ENCODE measurements around the gene DMTF1.

DMTF1 gene, protein sequence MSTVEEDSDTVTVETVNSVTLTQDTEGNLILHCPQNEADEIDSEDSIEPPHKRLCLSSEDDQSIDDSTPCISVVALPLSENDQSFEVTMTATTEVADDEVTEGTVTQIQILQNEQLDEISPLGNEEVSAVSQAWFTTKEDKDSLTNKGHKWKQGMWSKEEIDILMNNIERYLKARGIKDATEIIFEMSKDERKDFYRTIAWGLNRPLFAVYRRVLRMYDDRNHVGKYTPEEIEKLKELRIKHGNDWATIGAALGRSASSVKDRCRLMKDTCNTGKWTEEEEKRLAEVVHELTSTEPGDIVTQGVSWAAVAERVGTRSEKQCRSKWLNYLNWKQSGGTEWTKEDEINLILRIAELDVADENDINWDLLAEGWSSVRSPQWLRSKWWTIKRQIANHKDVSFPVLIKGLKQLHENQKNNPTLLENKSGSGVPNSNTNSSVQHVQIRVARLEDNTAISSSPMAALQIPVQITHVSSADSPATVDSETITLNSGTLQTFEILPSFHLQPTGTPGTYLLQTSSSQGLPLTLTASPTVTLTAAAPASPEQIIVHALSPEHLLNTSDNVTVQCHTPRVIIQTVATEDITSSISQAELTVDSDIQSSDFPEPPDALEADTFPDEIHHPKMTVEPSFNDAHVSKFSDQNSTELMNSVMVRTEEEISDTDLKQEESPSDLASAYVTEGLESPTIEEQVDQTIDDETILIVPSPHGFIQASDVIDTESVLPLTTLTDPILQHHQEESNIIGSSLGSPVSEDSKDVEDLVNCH

DNA sequence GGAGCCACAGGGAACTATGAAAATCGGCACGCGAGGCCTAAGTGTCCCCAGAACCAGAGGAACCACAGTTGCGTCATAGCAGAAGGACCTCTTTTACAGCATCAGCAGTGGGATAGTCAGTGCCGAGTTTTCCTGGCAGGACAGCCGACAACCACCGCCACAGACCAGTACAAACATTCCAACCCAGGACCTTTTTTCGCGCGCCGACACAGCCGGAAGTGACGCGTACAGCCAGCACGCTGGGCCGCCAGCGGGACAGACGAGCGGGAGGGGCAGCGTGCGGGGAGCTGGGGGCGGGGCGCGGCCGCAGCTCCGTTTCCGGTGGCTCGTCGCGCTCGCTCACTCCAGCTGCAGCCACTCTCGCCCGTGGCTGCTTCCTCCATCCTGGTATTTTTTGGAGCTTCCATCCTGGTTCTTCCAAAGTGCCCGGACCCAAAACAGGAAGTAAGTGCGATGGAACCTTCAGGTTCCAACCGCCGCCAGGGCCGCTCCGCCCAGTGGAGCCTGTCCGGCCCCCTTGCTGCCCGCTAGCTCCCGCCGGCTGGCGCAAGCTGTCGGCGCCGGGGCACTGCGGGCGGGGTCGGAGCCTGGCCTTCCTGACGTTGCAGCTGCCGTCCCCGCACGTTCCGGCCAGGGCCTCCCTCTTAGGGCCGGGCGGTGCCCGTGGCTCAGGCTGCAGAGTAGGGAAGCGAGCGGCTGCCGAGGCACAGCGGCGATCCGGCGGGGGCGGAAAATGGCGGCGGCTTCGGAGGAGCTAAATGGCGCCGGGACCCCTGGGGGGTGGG lies at the start of gene DMTF1:
TSS of gene DMTF1 (plus strand) at position 342 of the 785 bp plus-strand sequence. CDS start 12,489 bp downstream, outside the sequence.
- TF ChIP-seq, protein P1, sequence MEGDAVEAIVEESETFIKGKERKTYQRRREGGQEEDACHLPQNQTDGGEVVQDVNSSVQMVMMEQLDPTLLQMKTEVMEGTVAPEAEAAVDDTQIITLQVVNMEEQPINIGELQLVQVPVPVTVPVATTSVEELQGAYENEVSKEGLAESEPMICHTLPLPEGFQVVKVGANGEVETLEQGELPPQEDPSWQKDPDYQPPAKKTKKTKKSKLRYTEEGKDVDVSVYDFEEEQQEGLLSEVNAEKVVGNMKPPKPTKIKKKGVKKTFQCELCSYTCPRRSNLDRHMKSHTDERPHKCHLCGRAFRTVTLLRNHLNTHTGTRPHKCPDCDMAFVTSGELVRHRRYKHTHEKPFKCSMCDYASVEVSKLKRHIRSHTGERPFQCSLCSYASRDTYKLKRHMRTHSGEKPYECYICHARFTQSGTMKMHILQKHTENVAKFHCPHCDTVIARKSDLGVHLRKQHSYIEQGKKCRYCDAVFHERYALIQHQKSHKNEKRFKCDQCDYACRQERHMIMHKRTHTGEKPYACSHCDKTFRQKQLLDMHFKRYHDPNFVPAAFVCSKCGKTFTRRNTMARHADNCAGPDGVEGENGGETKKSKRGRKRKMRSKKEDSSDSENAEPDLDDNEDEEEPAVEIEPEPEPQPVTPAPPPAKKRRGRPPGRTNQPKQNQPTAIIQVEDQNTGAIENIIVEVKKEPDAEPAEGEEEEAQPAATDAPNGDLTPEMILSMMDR (IDR thresholded peaks at IDR 0.05), result no peak

DNA sequence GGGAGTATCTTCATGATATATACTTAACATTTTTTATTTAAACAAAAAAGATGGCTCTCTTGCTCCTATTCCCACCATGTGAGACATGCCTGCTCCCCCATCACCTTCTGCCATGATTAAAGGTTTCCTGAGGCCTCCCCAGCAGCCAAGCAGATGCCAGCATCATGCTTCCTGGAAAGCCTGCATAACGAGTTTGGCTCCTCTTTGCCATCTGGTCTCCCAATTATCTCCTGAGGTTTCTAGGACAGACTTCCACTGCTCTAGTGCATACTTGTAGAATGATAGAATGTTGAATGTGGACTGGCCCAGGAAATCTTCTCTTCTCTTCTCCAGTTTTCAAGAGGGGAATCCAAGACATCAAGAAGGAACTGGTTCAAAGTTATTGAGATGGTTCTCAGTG lies 46.9 kb upstream of the DMTF1 start:
- TF ChIP-seq, protein P1 (IDR thresholded peaks at IDR 0.05), result no peak

DNA sequence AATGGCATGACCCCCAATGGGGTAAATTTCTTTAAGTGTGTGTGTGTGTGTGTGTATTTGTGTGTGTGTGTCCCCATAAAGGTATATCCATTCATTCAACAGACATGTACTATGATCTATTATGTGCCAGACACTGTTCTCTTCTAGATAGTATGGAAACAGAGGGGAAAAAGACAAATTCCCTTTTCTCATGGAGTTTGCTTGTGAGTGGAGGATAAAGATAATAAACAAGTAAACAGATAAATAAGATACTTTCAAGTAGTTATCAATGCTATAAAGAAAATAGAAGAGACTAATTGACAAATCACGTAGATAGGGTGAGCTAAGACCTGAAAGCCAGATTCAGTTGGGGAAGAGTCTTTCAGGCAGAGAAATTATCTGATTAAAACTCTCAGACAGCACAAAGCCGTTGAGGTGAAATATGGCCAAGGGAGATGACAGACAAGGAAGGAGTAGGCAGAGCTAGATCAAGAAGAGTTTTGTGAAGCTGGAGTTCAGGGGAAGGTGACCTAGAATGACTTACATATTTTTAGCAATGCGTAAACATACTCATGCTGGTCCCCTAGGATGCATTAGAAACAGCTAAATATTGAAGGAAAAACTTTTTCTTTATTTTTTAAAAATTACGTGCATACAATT lies 45.2 kb upstream of the DMTF1 start:
- TF ChIP-seq, protein P1 (IDR thresholded peaks at IDR 0.05), result no peak

DNA sequence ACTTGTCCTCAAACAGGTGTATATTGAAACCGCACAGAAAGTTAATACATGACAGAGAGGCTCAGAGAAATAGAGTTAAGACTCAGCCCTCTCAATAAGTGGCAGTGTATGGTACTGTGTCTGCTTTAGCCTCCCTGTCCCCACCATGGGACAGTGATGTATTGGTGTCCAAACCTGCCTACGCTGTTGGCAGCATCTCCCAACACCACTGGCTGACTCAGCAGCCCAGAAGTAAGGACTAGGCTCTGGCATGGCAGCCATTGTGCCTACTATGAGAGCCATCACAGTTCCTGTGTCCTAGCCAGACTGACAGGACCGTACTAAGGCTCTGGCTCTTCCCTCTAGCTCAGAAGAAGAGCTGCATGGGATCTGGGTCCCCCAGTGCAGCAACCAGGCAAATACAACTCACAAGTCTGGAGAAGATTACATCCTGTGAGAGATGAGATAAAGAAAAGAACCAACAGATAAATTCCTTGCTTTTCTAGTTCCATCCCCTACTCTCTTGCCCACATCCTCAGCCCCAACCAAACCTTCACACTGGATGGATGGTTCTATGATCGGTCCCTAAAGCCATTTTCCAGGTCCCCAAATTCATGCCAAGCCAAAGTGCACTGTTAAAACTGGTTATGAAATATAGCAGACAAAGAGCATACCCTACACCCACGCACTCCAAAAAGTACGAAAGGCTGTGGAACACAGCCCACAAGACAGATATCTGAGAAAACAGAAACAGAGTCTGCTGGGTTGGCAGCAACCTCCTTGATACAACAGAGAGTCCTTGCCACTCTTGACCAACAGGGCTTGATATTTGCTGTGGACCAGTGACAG lies 44.1 kb upstream of the DMTF1 start:
- TF ChIP-seq, protein P1 (IDR thresholded peaks at IDR 0.05), result no peak

DNA sequence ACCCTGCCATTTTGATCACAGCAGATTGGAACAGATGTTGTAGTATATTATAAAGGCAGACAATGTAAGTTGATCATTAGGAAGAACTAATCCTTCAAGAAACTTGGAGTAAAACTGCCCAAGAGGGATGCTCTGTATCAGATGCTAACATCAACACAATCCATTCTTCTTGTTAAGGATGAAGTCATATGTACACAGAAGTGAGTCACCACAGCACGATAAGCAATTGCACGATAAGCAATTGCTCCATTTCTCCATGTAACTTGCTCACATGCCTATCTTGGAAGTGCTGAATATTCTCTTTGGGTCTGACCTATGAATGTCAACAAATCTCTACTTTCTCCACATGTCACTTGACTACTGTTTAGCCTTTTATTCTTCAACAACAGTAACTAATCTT lies 41.5 kb upstream of the DMTF1 start:
- TF ChIP-seq, protein P1 (IDR thresholded peaks at IDR 0.05), result no peak

DNA sequence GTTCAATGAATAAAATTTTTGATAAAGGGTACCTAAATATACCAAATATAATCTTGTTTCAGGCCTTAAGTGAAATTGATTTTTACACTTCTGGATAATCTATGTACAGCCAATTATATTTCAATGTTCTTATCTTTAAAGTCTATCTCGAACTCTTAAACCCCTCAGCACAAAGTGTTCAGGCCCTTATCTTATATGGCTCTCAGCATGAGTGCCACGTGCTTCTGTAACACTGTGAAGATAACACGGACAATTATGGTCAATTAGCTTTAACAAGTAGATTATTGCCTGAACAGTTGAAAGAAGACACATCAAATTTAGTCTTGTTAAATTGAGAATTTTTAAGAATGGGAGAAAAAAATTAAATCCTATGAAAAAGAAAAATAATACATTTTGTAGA lies 40.4 kb upstream of the DMTF1 start:
- TF ChIP-seq, protein P1 (IDR thresholded peaks at IDR 0.05), result no peak
